ENCODE measurements around the gene SUGP2. TPM values are rescaled to one million over a fixed set of nuclear protein-coding genes. Genes with fewer than 3 reads are reported as not detected.
A peak's percentile ranks its signal among the peaks of the same experiment; 100 is the strongest.

SUGP2 gene
- total RNA-seq, 4 donors from 2014 or later, result 16.7 to 36.2 (median 21.5) TPM

GRCh38 chr19:19062454-19063182 lies 29.3 kb upstream of the SUGP2 start:
- Histone ChIP-seq H3K4me3 (peak overlapping the region in 3 of 4 donors; percentile 64 to 93 (median 87)), H3K27ac (peak overlapping the region; percentile 55 to 94 (median 82)), H3K9me3 (no peaks in the 10 kb centered on the region), H3K27me3 (no peaks in the 10 kb centered on the region), H3K36me3 (peaks cover 6 to 23% (median 6%) of the 10 kb centered on the region in 3 donors), H3K4me1 (peaks cover 16 to 49% (median 16%) of the 10 kb centered on the region in 3 donors)
- TF ChIP-seq, protein P1, sequence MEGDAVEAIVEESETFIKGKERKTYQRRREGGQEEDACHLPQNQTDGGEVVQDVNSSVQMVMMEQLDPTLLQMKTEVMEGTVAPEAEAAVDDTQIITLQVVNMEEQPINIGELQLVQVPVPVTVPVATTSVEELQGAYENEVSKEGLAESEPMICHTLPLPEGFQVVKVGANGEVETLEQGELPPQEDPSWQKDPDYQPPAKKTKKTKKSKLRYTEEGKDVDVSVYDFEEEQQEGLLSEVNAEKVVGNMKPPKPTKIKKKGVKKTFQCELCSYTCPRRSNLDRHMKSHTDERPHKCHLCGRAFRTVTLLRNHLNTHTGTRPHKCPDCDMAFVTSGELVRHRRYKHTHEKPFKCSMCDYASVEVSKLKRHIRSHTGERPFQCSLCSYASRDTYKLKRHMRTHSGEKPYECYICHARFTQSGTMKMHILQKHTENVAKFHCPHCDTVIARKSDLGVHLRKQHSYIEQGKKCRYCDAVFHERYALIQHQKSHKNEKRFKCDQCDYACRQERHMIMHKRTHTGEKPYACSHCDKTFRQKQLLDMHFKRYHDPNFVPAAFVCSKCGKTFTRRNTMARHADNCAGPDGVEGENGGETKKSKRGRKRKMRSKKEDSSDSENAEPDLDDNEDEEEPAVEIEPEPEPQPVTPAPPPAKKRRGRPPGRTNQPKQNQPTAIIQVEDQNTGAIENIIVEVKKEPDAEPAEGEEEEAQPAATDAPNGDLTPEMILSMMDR (IDR thresholded peaks at IDR 0.05), result no peak
- TF ChIP-seq POLR2A (IDR thresholded peaks at IDR 0.05), result no peak
- intact Hi-C loops (cut with DNase I), result no loop called here
- WGBS, 2 donors, result 60 to 68% methylated on average over 4 of the region's 4 CpGs
- no peak for DNase-seq

- no peak for DNase-seq
- Histone ChIP-seq H3K4me3 (no peak overlapping the region), H3K9me3 (no peaks in the 10 kb centered on the region), H3K36me3 (peaks cover 10 to 34% (median 14%) of the 10 kb centered on the region in 3 donors), H3K27me3 (no peaks in the 10 kb centered on the region), H3K4me1 (peaks cover 16 to 38% (median 16%) of the 10 kb centered on the region in 3 donors), H3K27ac (peak overlapping the region in 1 of 4 donors; percentile 44)
- 64 to 68% methylated on average over 6 to 7 of the region's 8 CpGs for WGBS, 2 donors
- intact Hi-C loops (cut with DNase I), result no loop called here
- TF ChIP-seq POLR2A (IDR thresholded peaks at IDR 0.05), result no peak
- TF ChIP-seq, protein P1 (IDR thresholded peaks at IDR 0.05), result no peak
Observed at GRCh38 chr19:19061506-19061905, 28.2 kb upstream of the SUGP2 start.

- Histone ChIP-seq H3K9me3 (no peaks in the 10 kb centered on the region), H3K4me3 (no peak overlapping the region), H3K27ac (no peak overlapping the region), H3K36me3 (peaks cover 14 to 48% (median 16%) of the 10 kb centered on the region in 3 donors), H3K4me1 (peaks cover 10 to 25% (median 13%) of the 10 kb centered on the region in 3 donors), H3K27me3 (no peaks in the 10 kb centered on the region)
- intact Hi-C loops (cut with DNase I), result loop anchor here (5.0 kb wide), 1 partner anchor 72 kb away; no protein-coding TSS in a partner anchor
- no peak for DNase-seq
- TF ChIP-seq POLR2A (IDR thresholded peaks at IDR 0.05), result no peak
- TF ChIP-seq, protein P1 (IDR thresholded peaks at IDR 0.05), result no peak
- 87 to 89% methylated on average over 6 to 11 of the region's 12 CpGs for WGBS, 2 donors
Observed at GRCh38 chr19:19059837-19060611, 26.7 kb upstream of the SUGP2 start.

GRCh38 chr19:19059018-19059836 lies 25.9 kb upstream of the SUGP2 start:
- Histone ChIP-seq H3K4me3 (no peak overlapping the region), H3K27me3 (no peaks in the 10 kb centered on the region), H3K9me3 (no peaks in the 10 kb centered on the region), H3K36me3 (peaks cover 21 to 56% (median 24%) of the 10 kb centered on the region in 3 donors), H3K27ac (no peak overlapping the region), H3K4me1 (peaks cover 2 to 17% (median 6%) of the 10 kb centered on the region in 3 donors)
- no peak for DNase-seq
- intact Hi-C loops (cut with DNase I), result loop anchor here (5.0 kb wide), 1 partner anchor 73 kb away; no protein-coding TSS in a partner anchor
- 74 to 85% methylated on average over 9 to 13 of the region's 17 CpGs for WGBS, 2 donors
- TF ChIP-seq, protein P1 (IDR thresholded peaks at IDR 0.05), result no peak
- no peak for TF ChIP-seq POLR2A (IDR thresholded peaks at IDR 0.05)
